Activated naive CD4-positive, alpha-beta T cell treated with anti-CD3 and anti-CD28 coated beads, Interleukin-2, amount 10 ng/mL, durations not matched to agents 7 days and 5 days (primary cell): ENCODE measurements around the gene CAPZA2.
"Not testable (repeated sequence)": the region's sequence is repeated elsewhere in the genome, so short reads cannot be mapped to it uniquely, and the experiment has no call there.

Experiments used
- CTCF ChIA-PET: fragments of 350-600 bp; sonication (Branson Sonifier 250); formaldehyde crosslinking; loops from one replicate; lab custom pipeline; 2021; ENCODE audit warnings: antibody characterized with exemption; lab: Charles Lee
- DNase-seq: peaks from one replicate; pipeline ENCODE4 v3.0.0-alpha.2; 2020
- H3K27ac Mint-ChIP-seq: one replicate; pipeline ENCODE4 v1.8.0; 2021; ENCODE audit warnings: mild to moderate bottlenecking, moderate library complexity, mixed read lengths
- H3K27me3 Mint-ChIP-seq: one replicate; pipeline ENCODE4 v1.8.0; 2021; ENCODE audit warnings: mild to moderate bottlenecking, mixed read lengths
- H3K36me3 Mint-ChIP-seq: one replicate; pipeline ENCODE4 v1.8.0; 2021; ENCODE audit warnings: mixed read lengths
- H3K4me1 Mint-ChIP-seq: one replicate; pipeline ENCODE4 v1.8.0; 2021; ENCODE audit warnings: mixed read lengths
- H3K4me3 Mint-ChIP-seq: one replicate; pipeline ENCODE4 v1.8.0; 2021; ENCODE audit warnings: mild to moderate bottlenecking, moderate library complexity, mixed read lengths
- H3K9me3 Mint-ChIP-seq: one replicate; pipeline ENCODE4 v1.8.0; 2021; ENCODE audit warnings: mixed read lengths

The CAPZA2 gene

GRCh38 chr7:116961966-116962673, 99.7 kb downstream of the CAPZA2 start:
- H3K27ac Mint-ChIP-seq, DNase-seq, CTCF ChIA-PET, H3K27me3 Mint-ChIP-seq, H3K4me3 Mint-ChIP-seq, H3K36me3 Mint-ChIP-seq, H3K4me1 Mint-ChIP-seq, H3K9me3 Mint-ChIP-seq: not testable (repeated sequence)

DNA sequence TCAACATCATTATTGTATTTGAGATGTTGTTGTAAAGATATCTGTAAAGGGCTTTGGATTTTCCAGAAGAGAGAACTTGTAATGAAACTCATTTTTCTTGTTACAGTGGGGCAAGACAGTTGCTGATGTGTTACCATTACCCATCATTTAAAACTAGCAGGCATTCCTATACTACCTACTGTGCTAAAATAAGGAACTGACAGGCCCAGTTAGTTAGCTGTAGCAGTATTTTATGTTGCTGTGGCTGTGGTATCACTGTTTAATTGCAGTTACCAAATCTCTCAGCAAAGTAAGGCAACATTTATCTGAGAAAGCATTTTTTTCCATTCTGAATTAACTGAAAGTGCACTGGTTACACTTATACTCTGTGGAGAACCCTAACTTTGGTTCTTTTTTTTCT, 100.8 kb downstream of the CAPZA2 start:
- CTCF ChIA-PET: interaction anchor here (0.6 to 1.1 kb wide), 2 partner anchors 22 to 49 kb away, joined by 3 read pairs; no protein-coding TSS in a partner anchor
- Mint-ChIP-seq H3K36me3 (no peaks in the 10 kb centered on the region), H3K9me3 (peaks cover 2% of the 10 kb centered on the region), H3K27me3 (no peaks in the 10 kb centered on the region), H3K4me3 (no peak overlapping the region), H3K27ac (no peak overlapping the region), H3K4me1 (no peaks in the 10 kb centered on the region)
- DNase-seq: no peak

DNA sequence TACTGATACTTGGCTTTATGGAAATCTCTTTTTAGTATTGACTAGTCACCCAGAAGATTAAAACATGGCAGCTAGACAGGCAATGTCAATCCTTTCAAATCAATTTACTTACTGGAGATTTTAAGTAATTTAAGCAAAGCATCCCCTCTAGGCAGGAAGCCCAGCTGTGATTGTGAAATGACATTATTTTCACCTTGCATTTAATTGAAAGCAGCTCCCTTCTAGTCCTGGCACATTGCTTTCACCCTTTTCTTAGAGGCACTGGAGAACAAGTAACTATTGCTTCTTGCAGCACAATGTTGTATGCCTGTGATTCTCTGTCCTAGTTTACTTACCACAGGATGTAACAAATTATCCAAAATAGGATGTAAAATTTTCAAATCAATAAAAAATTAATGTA, 104.2 kb downstream of the CAPZA2 start:
- Mint-ChIP-seq H3K27ac (no peak overlapping the region), H3K9me3 (peaks cover 2% of the 10 kb centered on the region), H3K36me3 (no peaks in the 10 kb centered on the region), H3K4me3 (no peak overlapping the region), H3K27me3 (no peaks in the 10 kb centered on the region), H3K4me1 (no peaks in the 10 kb centered on the region)
- CTCF ChIA-PET: interaction anchor here (0.8 to 1.4 kb wide), 3 partner anchors 10 to 159 kb away, joined by 3 to 4 read pairs (median 3); no protein-coding TSS in a partner anchor
- no peak for DNase-seq

GRCh38 chr7:116967254-116967922, 105.0 kb downstream of the CAPZA2 start:
- H3K27ac Mint-ChIP-seq: no peak overlapping the region
- H3K4me3 Mint-ChIP-seq: no peak overlapping the region
- H3K36me3 Mint-ChIP-seq: no peaks in the 10 kb centered on the region
- DNase-seq: no peak
- CTCF ChIA-PET: interaction anchor here (0.8 to 1.4 kb wide), 2 partner anchors 158 to 160 kb away, joined by 3 to 4 read pairs; no protein-coding TSS in a partner anchor
- no peaks in the 10 kb centered on the region for H3K4me1 Mint-ChIP-seq
- H3K9me3 Mint-ChIP-seq: no peaks in the 10 kb centered on the region
- peaks cover 1% of the 10 kb centered on the region for H3K27me3 Mint-ChIP-seq

- Mint-ChIP-seq H3K4me3 (no peak overlapping the region), H3K27ac (no peak overlapping the region), H3K4me1 (no peaks in the 10 kb centered on the region), H3K36me3 (no peaks in the 10 kb centered on the region), H3K27me3 (peaks cover 4% of the 10 kb centered on the region), H3K9me3 (no peaks in the 10 kb centered on the region)
- DNase-seq: no peak
- CTCF ChIA-PET: interaction anchor here (0.8 to 1.4 kb wide), 2 partner anchors 158 to 160 kb away, joined by 3 to 4 read pairs; no protein-coding TSS in a partner anchor
Observed at GRCh38 chr7:116967983-116968382, 105.6 kb downstream of the CAPZA2 start.

DNA sequence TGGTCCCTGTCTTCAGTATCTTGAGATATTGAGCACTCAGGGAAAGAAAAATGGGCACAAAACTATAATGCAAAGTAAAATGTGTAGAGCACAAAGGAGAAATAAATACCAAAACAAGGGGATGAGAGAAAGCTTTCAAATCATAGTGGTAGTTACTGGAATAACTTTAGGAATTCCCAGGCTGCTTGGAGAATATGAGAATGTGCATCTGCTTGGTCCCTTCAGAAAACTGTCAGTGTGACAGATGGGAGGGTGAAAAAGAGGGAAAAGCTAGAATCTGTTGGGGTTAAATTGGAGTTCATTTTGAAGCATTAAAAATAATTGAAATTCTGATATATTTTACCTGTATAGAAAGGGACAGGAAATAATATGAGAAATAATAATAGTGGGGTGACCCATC, 106.2 kb downstream of the CAPZA2 start:
- H3K27me3 Mint-ChIP-seq: peaks cover 4% of the 10 kb centered on the region
- no peaks in the 10 kb centered on the region for H3K9me3 Mint-ChIP-seq
- DNase-seq: no peak
- no peaks in the 10 kb centered on the region for H3K36me3 Mint-ChIP-seq
- CTCF ChIA-PET: no interaction called here
- no peak overlapping the region for H3K4me3 Mint-ChIP-seq
- H3K4me1 Mint-ChIP-seq: no peaks in the 10 kb centered on the region
- H3K27ac Mint-ChIP-seq: no peak overlapping the region

GRCh38 chr7:116969371-116969902, 107.0 kb downstream of the CAPZA2 start:
- DNase-seq: no peak
- Mint-ChIP-seq H3K9me3 (no peaks in the 10 kb centered on the region), H3K4me1 (no peaks in the 10 kb centered on the region), H3K27me3 (peaks cover 4% of the 10 kb centered on the region), H3K4me3 (no peak overlapping the region), H3K36me3 (no peaks in the 10 kb centered on the region), H3K27ac (no peak overlapping the region)
- CTCF ChIA-PET: interaction anchor here (1.0 to 1.5 kb wide), 3 partner anchors 15 to 19 kb away, joined by 3 to 6 read pairs (median 5); no protein-coding TSS in a partner anchor

DNA sequence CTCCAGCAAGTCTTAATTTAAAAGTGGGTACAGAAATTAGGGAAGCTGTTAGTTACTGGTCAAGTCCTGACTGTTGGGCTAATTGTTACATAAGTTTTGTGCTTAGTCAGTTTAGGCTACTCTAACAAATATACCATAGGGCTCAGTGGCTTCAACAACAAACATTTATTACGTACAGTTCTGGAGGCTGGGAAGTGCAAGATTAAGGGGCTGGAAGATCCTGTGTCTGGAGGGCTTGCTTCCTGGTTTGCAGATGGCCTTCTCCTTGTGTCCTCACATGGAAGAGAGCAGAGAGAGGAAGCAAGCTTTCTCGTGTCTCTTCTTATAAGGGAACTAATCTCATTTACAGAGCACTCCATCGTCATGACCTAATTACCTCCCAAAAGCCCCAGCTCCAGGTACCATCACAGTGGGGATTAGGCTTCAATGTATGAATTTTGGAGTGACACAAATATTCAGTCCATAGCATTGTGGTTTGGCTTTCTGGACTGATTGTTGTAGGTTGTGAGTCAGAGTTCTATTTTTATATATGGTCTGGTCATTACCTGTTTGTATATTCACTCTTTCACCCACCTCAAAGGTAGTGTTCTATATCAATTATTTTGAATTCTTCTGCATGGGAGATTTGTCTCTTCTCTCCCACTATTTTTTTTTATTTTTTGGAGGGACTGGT, 108.0 kb downstream of the CAPZA2 start:
- no peak for DNase-seq
- H3K27me3 Mint-ChIP-seq: peaks cover 4% of the 10 kb centered on the region
- H3K4me3 Mint-ChIP-seq: no peak overlapping the region
- no peak overlapping the region for H3K27ac Mint-ChIP-seq
- H3K36me3 Mint-ChIP-seq: no peaks in the 10 kb centered on the region
- CTCF ChIA-PET: interaction anchor here (1.0 to 1.5 kb wide), 3 partner anchors 15 to 18 kb away, joined by 3 to 6 read pairs (median 5); no protein-coding TSS in a partner anchor
- no peaks in the 10 kb centered on the region for H3K9me3 Mint-ChIP-seq
- no peaks in the 10 kb centered on the region for H3K4me1 Mint-ChIP-seq

- not testable (repeated sequence) for H3K27ac Mint-ChIP-seq, H3K4me3 Mint-ChIP-seq
Observed at GRCh38 chr7:116971153-116971552, 108.8 kb downstream of the CAPZA2 start.

More at GRCh38 chr7:116971153-116971552, 108.8 kb downstream of the CAPZA2 start:
- not testable (repeated sequence) for H3K36me3 Mint-ChIP-seq, H3K27me3 Mint-ChIP-seq, H3K9me3 Mint-ChIP-seq, H3K4me1 Mint-ChIP-seq, DNase-seq
- CTCF ChIA-PET: interaction anchor here (0.5 to 1.6 kb wide), 3 partner anchors 17 to 157 kb away, joined by 3 to 5 read pairs (median 4); no protein-coding TSS in a partner anchor
